GM12892 (cell line): Measurements from ENCODE around the gene GNG11.

Experiments used
- POLR2A ChIP-seq: IDR thresholded peaks from 2 replicates; pipeline ENCODE4 v1.6.1; 2011; ENCODE audit warnings: low read depth, low read length, control low read depth
- POLR2AphosphoS5 ChIP-seq: IDR thresholded peaks from 2 replicates; pipeline ENCODE4 v1.6.1; 2011; ENCODE audit warnings: low read depth, low read length, control low read depth
- TAF1 ChIP-seq: IDR thresholded peaks from 2 replicates; pipeline ENCODE4 v1.6.1; 2011; ENCODE audit warnings: low read depth, mild to moderate bottlenecking, control low read depth, low read length, borderline replicate concordance

DNA sequence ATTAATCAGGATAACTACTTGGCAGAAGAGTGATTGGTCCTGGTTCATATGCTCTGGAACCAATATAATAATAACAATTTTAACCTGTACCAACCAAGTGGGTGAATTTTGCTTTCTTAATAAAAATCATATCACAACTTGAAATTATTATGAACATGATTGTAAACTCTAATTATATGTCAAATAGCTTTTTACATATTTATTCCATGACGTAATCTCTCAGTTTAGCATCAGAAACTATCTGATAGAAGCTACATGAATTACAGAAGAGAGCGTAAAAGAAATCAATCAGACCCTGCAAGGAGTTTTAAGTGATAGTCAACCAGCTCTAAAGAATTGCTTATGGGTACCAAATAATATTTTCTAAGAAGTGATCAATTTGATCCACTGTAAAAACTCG, 10.1 kb downstream of the GNG11 start:
- TF ChIP-seq TAF1 (no peak), POLR2AphosphoS5 (no peak), POLR2A (no peak)
